Endothelial cell of umbilical vein (primary cell): ENCODE data around the gene UGGT2. TPM values are rescaled to one million over a fixed set of nuclear protein-coding genes. Genes with fewer than 3 reads are reported as not detected.
A peak's percentile ranks its signal among the peaks of the same experiment; 100 is the strongest.

Source experiments
- BruUV-seq: library from RNA; stranded (reverse); fragments of 400-500 nt; replicated peaks from 2 replicates; lab custom pipeline; 2021; lab: Mats Ljungman, UMichigan
- CTCF ChIA-PET: fragments of 300-600, 350-600 bp; sonication (Branson Sonifier 250); formaldehyde crosslinking; loops from one replicate; lab custom pipeline; 2021; ENCODE audit warnings: antibody characterized with exemption, inconsistent platforms; lab: Charles Lee
- POLR2A ChIA-PET: fragments of 300-600, 350-600 bp; sonication (Branson Sonifier 250); formaldehyde crosslinking; loops from one replicate; lab custom pipeline; 2021; ENCODE audit warnings: antibody characterized with exemption, inconsistent platforms; lab: Charles Lee
- DNase-seq: peaks from one replicate; pipeline ENCODE4 v3.0.0-alpha.2; 2011; ENCODE audit warnings: low read depth, low spot score
- FAIRE-seq: peaks from 2 replicates; lab custom pipeline; 2011; peaks lifted over from hg19 to GRCh38; lab: Jason Lieb, UNC
- H2AFZ ChIP-seq: 2 replicates; pipeline ENCODE4 v1.6.0; 2012; ENCODE audit warnings: low read depth, low read length, control low read depth, inconsistent platforms
- H3K27ac ChIP-seq: 2 replicates; pipeline ENCODE4 v1.5.1; 2011; ENCODE audit warnings: low read depth, mild to moderate bottlenecking, control low read depth, low read length, moderate library complexity; ENCODE audit not compliant: insufficient read depth
- H3K27me3 ChIP-seq, 2 experiments: 2 replicates each; pipeline versions ENCODE4 v1.6.0 to v1.6.1; 2011; ENCODE audit warnings: low read length in 2 of 2, mixed read lengths in 1 of 2; ENCODE audit not compliant: control insufficient read depth in 2 of 2, insufficient read depth in 2 of 2
- H3K36me3 ChIP-seq, 2 experiments: 2 replicates in 1 of 2; 3 replicates in 1 of 2; pipeline ENCODE4 v1.5.1; 2011; ENCODE audit warnings: low read length in 2 of 2, mild to moderate bottlenecking in 1 of 2, moderate library complexity in 1 of 2; ENCODE audit not compliant: control insufficient read depth in 2 of 2, insufficient read depth in 2 of 2; ENCODE audit errors: extremely low read depth in 1 of 2
- H3K4me1 ChIP-seq: 3 replicates; pipeline ENCODE4 v1.5.1; 2011; ENCODE audit warnings: mild to moderate bottlenecking, low read length; ENCODE audit not compliant: control insufficient read depth, insufficient read depth; ENCODE audit errors: extremely low read depth
- H3K4me2 ChIP-seq: 2 replicates; pipeline ENCODE4 v1.6.1; 2011; ENCODE audit warnings: low read length, control low read depth, mixed read lengths; ENCODE audit not compliant: insufficient read depth
- H3K4me3 ChIP-seq, 3 experiments: fragments of 200-600 bp in 1 of 3; sonication (generic), shearing (Covaris generic) in 1 of 3; replicated peaks in 1 of 3; 2 replicates each; pipeline ENCODE4 v1.5.1; 2011 to 2016; ENCODE audit warnings: control low read depth in 3 of 3, low read length in 3 of 3, mild to moderate bottlenecking in 2 of 3, inconsistent platforms in 1 of 3, low read depth in 1 of 3, moderate library complexity in 1 of 3; ENCODE audit not compliant: insufficient read depth in 1 of 3
- H3K79me2 ChIP-seq: 2 replicates; pipeline ENCODE4 v1.6.0; 2012; ENCODE audit warnings: low read length, inconsistent platforms; ENCODE audit not compliant: control insufficient read depth, insufficient read depth
- H3K9ac ChIP-seq: replicated peaks from 2 replicates; pipeline ENCODE3; 2011; ENCODE audit warnings: low read length, control low read depth; ENCODE audit not compliant: insufficient read depth; ENCODE audit errors: extremely low read depth
- H3K9me1 ChIP-seq: replicated peaks from 3 replicates; pipeline ENCODE4 v1.6.0; 2011; ENCODE audit warnings: mild to moderate bottlenecking, low read length; ENCODE audit not compliant: control insufficient read depth, insufficient read depth; ENCODE audit errors: extremely low read depth
- H3K9me3 ChIP-seq: replicated peaks from 2 replicates; pipeline ENCODE4 v1.5.1; 2012; ENCODE audit warnings: low read length, inconsistent platforms; ENCODE audit not compliant: control insufficient read depth, insufficient read depth
- H4K20me1 ChIP-seq: replicated peaks from 2 replicates; pipeline ENCODE3; 2011; ENCODE audit warnings: mild to moderate bottlenecking, low read length; ENCODE audit not compliant: control insufficient read depth, insufficient read depth; ENCODE audit errors: extremely low read depth
- EZH2 ChIP-seq: IDR thresholded peaks from 2 replicates; pipeline ENCODE4 v1.6.1; 2012; ENCODE audit warnings: borderline replicate concordance, low read depth, mild to moderate bottlenecking, moderate library complexity, low read length, inconsistent platforms; ENCODE audit not compliant: severe bottlenecking
- FOS ChIP-seq: IDR thresholded peaks from 2 replicates; pipeline ENCODE4 v1.6.1; 2011; ENCODE audit warnings: mild to moderate bottlenecking, low read length, moderate library complexity, borderline replicate concordance; ENCODE audit not compliant: insufficient read depth
- GATA2 ChIP-seq: IDR thresholded peaks from 2 replicates; pipeline ENCODE4 v1.7.0; 2011; ENCODE audit warnings: low read depth, mild to moderate bottlenecking, moderate library complexity, mixed read lengths, low read length; ENCODE audit not compliant: insufficient read length, insufficient read depth
- MYC ChIP-seq: IDR thresholded peaks from one replicate; pipeline ENCODE4 v1.6.1; 2011; ENCODE audit warnings: mild to moderate bottlenecking, low read depth, low read length
- dilution Hi-C: fragments of 300-500 bp; cut with MboI; formaldehyde crosslinking; loops from one replicate; pipeline ENCODE4 v1.15.0; 2019; ENCODE audit warnings: low sequenced_read_pairs; ENCODE audit not compliant: extremely low pct_ligation_motif_present
- intact Hi-C: fragments of 100-400 bp; cut with micrococcal nuclease; formaldehyde crosslinking; loops from one replicate; pipeline ENCODE4 v1.10.0; 2022
- polyA plus RNA-seq, 4 experiments: library from polyadenylated mRNA; depleted of rRNA in 3 of 4; stranded (reverse) in 3 of 4; unstranded in 1 of 4; fragments of >200 nt; gene quantifications; 2 replicates each; pipeline versions ENCODE4 v1.2.1 to v1.2.3, GENCODE V29; 2011 to 2012; ENCODE audit warnings: missing spikeins in 1 of 4
- total RNA-seq: library from RNA; stranded (reverse); gene quantifications from 2 replicates; pipeline ENCODE4 v1.2.3, GENCODE V29; 2021
- TF ChIP-seq, protein P1 (sequence below), 2 donors: IDR thresholded peaks; 1 replicate in 1 of 2; 2 replicates in 1 of 2; pipeline ENCODE4 v1.5.1; 2011; ENCODE audit warnings: low read length in 2 of 2, mild to moderate bottlenecking in 2 of 2, moderate library complexity in 2 of 2, control low read depth in 1 of 2, inconsistent platforms in 1 of 2, low read depth in 1 of 2; ENCODE audit not compliant: insufficient read depth in 1 of 2; ENCODE audit errors: extremely low read depth in 1 of 2

UGGT2 gene
- total and polyA plus RNA-seq, 2 donors (not counting 3 experiments of a cell fraction or from before 2014, with no cell fraction given), result 4.6 to 25.1 TPM

DNA sequence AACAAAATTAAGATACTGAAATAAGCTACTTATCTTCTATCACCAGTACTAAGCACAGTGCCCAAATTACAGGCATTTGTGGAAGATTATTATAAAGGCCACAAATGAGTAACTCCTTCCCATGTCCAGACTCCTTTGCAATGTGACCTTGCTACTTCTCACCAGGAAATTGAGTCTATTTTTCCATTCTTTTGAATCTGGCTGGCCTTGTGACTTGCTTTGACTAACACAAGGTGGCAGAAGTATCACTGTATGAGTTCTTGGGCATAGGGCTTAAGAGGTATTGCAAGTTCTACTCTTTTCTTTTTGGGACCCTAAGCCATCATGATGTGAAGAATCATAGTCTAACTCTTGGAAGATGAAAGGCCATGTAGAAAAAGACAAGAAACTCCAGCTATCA is 49.9 kb downstream of the UGGT2 start:
- Histone ChIP-seq H3K9ac (no peak overlapping the region), H3K27me3 (no peaks in the 10 kb centered on the region), H4K20me1 (no peaks in the 10 kb centered on the region), H3K4me1 (no peaks in the 10 kb centered on the region), H2AFZ (no peak overlapping the region), H3K4me3 (no peak overlapping the region), H3K4me2 (no peak overlapping the region), H3K9me3 (no peaks in the 10 kb centered on the region), H3K79me2 (no peaks in the 10 kb centered on the region), H3K9me1 (no peaks in the 10 kb centered on the region), H3K36me3 (no peaks in the 10 kb centered on the region), H3K27ac (no peak overlapping the region)
- POLR2A ChIA-PET, result no interaction called here
- peak; percentile 55 for FAIRE-seq
- peak; percentile 69 for DNase-seq
- no TSS peak for BruUV-seq
- intact Hi-C loops, result no loop called here
- CTCF ChIA-PET, result interaction anchor here (0.6 to 2.1 kb wide), 10 partner anchors 16 to 1188 kb away, joined by 3 to 16 read pairs (median 4); no protein-coding TSS in a partner anchor
- TF ChIP-seq MYC, result no peak
- TF ChIP-seq EZH2, result no peak
- TF ChIP-seq GATA2, result no peak
- TF ChIP-seq FOS, result no peak
- TF ChIP-seq, protein P1, sequence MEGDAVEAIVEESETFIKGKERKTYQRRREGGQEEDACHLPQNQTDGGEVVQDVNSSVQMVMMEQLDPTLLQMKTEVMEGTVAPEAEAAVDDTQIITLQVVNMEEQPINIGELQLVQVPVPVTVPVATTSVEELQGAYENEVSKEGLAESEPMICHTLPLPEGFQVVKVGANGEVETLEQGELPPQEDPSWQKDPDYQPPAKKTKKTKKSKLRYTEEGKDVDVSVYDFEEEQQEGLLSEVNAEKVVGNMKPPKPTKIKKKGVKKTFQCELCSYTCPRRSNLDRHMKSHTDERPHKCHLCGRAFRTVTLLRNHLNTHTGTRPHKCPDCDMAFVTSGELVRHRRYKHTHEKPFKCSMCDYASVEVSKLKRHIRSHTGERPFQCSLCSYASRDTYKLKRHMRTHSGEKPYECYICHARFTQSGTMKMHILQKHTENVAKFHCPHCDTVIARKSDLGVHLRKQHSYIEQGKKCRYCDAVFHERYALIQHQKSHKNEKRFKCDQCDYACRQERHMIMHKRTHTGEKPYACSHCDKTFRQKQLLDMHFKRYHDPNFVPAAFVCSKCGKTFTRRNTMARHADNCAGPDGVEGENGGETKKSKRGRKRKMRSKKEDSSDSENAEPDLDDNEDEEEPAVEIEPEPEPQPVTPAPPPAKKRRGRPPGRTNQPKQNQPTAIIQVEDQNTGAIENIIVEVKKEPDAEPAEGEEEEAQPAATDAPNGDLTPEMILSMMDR (IDR thresholded peaks at IDR 0.05; ENCODE audit: extremely low read depth in 1 of 2, insufficient read depth in 1 of 2, low read depth in 1 of 2, low read length in 2 of 2), result no peak
- dilution Hi-C loops, result no loop called here
